Retinal pigment epithelial cell (primary cell): ENCODE results near the gene ADAM33.

Experiments
- DNase-seq: peaks from one replicate; pipeline ENCODE4 v3.0.0-alpha.2; 2010; ENCODE audit warnings: low read depth
- H3K4me3 ChIP-seq: 2 replicates; pipeline ENCODE4 v1.5.1; 2011; ENCODE audit warnings: mild to moderate bottlenecking, low read length, control low read depth, moderate library complexity
- CTCF ChIP-seq: conservative IDR thresholded peaks from 2 replicates; pipeline ENCODE4 v1.5.1; 2011; ENCODE audit warnings: low read depth, low read length, control low read depth, inconsistent platforms

Gene ADAM33

GRCh38 chr20:3659492-3660261 is 22.1 kb downstream of the ADAM33 start:
- TF ChIP-seq CTCF = no peak
- H3K4me3 ChIP-seq = no peak overlapping the region
- DNase-seq = no peak

GRCh38 chr20:3658716-3659491 is 22.9 kb downstream of the ADAM33 start:
- no peak overlapping the region for H3K4me3 ChIP-seq
- DNase-seq = no peak
- TF ChIP-seq CTCF = no peak

- TF ChIP-seq CTCF = no peak
- DNase-seq = no peak
- H3K4me3 ChIP-seq = no peak overlapping the region
Measured at GRCh38 chr20:3658019-3658715, 23.6 kb downstream of the ADAM33 start.

GRCh38 chr20:3655131-3655405 is 26.7 kb downstream of the ADAM33 start:
- DNase-seq = no peak
- H3K4me3 ChIP-seq = no peak overlapping the region
- TF ChIP-seq CTCF = no peak

GRCh38 chr20:3654326-3655130 is 27.3 kb downstream of the ADAM33 start:
- no peak overlapping the region for H3K4me3 ChIP-seq
- TF ChIP-seq CTCF = no peak
- no peak for DNase-seq

- DNase-seq = no peak
- H3K4me3 ChIP-seq = no peak overlapping the region
- TF ChIP-seq CTCF = no peak
Measured at GRCh38 chr20:3653921-3654320, 27.9 kb downstream of the ADAM33 start.
